GM11168 (cell line): ENCODE measurements around the gene NRIP3.
"Not testable (repeated sequence)": the region's sequence is repeated elsewhere in the genome, so short reads cannot be mapped to it uniquely, and the experiment has no call there.

Source experiments
- in situ Hi-C: fragments of 300-500 bp; cut with MboI; formaldehyde crosslinking; loops from one replicate; pipeline ENCODE4 v1.12.0; 2022; ENCODE audit warnings: low sequenced_read_pairs; ENCODE audit not compliant: unreplicated experiment

Gene NRIP3

DNA sequence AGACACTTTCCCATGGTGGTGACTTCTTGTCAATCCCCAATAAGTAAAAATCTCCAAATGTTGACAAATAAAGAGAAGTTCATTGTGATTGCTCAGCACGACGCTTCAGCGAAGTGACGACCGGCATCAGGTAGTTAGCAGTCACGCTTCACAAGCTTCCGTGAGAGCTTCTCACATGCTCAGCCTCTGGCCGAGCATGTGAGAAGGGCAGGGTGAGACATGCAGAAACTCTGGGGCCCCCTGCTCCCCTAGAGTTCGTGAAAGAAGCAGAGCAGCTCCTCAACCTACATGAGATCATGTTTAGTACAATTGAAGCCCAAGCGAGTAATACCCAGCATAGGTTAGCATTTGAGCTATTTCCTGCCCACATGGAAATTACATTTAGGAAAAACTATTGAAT lies 66.6 kb downstream of the NRIP3 start:
- in situ Hi-C loops: no loop called here

- in situ Hi-C loops: not testable (repeated sequence)
Observed at GRCh38 chr11:8935789-8936188, 68.0 kb downstream of the NRIP3 start.

DNA sequence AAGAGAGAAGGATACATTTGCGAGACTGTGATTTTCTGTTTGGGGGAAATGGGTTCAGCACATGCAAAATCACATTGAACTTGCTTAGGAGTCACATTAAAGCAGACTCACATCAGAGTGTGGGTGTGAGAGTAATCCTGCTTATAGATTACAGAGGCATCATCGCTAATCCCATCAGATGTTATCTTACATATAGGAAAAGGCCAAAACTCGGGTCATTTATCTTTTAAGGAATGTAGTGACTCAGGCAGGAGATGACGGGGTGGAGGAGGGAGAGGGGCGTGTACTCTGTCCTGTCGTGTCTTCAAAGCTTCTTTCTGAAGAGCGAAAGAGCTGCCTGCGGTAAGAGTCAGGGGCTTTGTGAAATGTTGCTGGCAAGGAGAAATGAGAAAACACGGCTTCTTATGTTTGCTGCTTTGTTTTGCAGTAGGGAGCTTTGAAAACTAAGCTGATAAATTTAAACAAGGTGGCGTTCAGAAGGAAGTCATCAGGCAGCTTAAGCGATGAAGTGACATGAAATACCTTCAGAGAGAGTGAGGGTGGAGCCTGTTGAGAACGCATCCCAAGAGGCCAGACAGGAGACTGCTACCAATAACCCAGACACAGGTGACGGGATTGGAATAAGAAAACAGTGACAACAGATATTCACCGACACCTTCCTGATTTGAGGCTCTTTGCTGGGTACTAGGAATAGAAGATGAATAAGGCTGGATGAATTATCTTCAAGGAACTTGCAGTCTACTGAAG lies 68.9 kb downstream of the NRIP3 start:
- in situ Hi-C loops: no loop called here

DNA sequence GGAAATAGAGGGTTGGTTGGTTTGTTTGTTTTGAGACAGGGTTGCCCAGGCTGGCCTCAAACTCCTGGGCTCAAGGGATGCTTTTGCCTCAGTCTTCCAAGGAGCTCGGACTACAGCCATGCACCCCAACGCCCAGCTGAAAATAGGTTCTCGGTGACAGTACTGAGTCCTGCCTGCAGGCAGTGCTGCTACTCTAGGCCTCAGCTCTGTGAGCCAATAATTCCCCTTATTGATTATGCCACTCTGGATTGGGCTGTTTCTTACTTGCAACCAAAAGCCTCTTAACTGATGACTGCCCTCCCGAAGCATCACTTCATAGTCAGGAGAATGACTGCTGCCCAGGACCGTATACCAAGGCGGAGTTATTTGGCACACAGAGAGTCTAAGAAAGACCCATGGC lies 69.9 kb downstream of the NRIP3 start:
- in situ Hi-C loops: no loop called here

DNA sequence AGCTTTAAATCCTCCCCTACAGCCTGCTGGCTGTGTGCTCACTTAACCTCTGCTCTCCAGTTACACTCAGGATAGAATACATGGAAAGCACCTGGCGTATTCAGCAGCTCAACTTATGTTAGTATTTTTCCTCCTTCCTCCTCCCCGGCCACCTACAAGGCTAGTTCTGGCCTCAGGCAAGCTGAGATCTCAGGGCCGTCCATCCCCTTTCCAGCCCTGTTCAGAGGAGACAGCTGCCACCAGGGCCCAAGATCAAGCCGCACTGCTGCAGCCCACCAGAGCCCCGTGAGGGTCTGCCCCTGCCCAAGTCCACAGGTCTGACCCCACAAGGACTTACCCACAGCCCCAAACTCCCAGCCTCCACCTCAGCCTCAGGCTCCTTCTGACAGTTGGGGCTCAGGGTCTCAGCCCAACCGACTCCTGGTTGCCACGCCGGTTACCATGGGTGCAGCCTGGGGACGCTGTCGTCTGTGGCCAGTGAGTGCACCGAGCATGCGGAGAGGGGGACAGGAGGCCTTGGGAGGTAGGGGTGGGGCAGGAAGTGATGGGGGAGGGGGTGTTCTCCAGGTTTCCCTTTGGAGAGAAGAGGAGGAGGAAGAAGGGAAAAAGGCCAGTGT lies 71.1 kb downstream of the NRIP3 start, which contains the start of gene C11orf16:
Gene C11orf16, minus strand, starts transcription at position 384 of the 617 bp plus-strand sequence. CDS start 639 bp downstream, outside the sequence.
- in situ Hi-C loops: no loop called here
